ENCODE measurements around the gene PTP4A1.
A peak's percentile ranks its signal among the peaks of the same experiment; 100 is the strongest.

The PTP4A1 gene

DNA sequence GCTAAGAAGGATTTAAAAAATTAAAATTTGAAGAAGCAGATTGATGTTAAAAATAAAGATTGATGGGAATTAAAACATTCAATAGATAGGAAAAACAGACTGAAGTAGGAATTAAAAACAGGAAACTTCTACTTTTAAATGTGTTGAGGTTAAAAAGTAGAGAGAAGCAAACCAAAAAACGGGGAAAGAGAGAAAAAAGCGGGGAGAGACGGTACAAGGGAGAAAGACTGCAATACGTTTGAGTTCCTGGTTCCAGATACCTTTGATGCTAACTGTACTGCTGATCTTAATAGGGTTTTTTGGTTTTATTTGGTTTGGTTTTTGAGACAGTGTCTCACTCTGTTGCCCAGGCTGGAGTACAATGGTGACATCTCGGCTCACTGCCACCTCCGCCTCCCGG, 27.0 kb downstream of the PTP4A1 start:
- H3K27me3 ChIP-seq (ENCODE audit: insufficient read depth, low read length): no peaks in the 10 kb centered on the region

GRCh38 chr6:63600136-63600535, 27.9 kb downstream of the PTP4A1 start:
- Histone ChIP-seq H3K36me3 (ENCODE audit: insufficient read depth, low read length) (no peaks in the 10 kb centered on the region), H3K4me3 (ENCODE audit: low read length) (no peak overlapping the region), H3K9me3 (ENCODE audit: low read length) (no peaks in the 10 kb centered on the region), H3K27me3 (ENCODE audit: insufficient read depth, low read length) (no peaks in the 10 kb centered on the region), H2AFZ (ENCODE audit: low read depth, low read length) (no peak overlapping the region), H3K4me1 (ENCODE audit: insufficient read depth, low read length) (no peaks in the 10 kb centered on the region)

More for the DNA sequence above, 27.0 kb downstream of the PTP4A1 start:
- peak overlapping the region; percentile 83 for H2AFZ ChIP-seq (ENCODE audit: low read depth, low read length)
- no peaks in the 10 kb centered on the region for H3K4me1 ChIP-seq (ENCODE audit: insufficient read depth, low read length)
- no peaks in the 10 kb centered on the region for H3K9me3 ChIP-seq (ENCODE audit: low read length)
- H3K36me3 ChIP-seq (ENCODE audit: insufficient read depth, low read length): no peaks in the 10 kb centered on the region
- H3K4me3 ChIP-seq (ENCODE audit: low read length): peak overlapping the region; percentile 55

DNA sequence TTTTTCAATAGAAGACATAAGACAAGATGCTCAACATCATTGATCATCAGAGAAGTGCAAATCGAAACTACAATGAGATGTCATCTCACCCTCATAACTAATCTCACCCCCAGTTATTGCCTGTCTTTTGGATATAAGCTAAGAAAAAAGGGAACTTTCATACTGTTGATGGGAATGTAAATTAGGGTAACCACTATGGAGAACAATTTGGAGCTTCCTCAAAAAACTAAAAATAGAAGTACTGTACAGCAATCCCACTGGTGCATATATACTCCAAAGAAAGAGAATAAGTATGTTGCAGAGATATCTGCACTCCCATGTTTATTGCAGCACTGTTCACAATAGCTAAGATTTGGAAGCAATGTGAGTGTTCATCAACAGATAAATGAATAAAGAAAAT, 37.0 kb downstream of the PTP4A1 start:
- no peaks in the 10 kb centered on the region for H3K9me3 ChIP-seq (ENCODE audit: low read length)
- no peak overlapping the region for H2AFZ ChIP-seq (ENCODE audit: low read depth, low read length)
- H3K4me3 ChIP-seq (ENCODE audit: low read length): no peak overlapping the region
- H3K4me1 ChIP-seq (ENCODE audit: insufficient read depth, low read length): no peaks in the 10 kb centered on the region
- H3K27me3 ChIP-seq (ENCODE audit: insufficient read depth, low read length): no peaks in the 10 kb centered on the region
- H3K36me3 ChIP-seq (ENCODE audit: insufficient read depth, low read length): no peaks in the 10 kb centered on the region

DNA sequence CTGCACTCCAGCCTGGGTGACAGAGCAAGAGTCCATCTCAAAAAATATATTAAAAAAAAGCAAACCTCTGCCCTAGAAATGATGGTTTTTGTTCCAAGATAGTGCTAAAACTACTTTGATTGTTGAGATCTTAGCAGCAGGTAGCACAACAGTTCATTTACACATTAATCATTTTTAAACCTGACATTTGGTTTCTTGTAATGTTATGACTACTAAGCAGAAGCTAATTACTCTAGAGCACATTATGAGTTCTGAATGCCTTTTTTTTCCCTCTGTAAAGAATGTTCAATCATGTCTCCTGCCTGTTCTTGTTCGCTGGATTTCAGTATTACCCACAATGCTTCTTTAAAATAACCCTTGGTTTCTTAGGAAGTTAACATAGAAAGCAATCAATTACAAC, 38.7 kb downstream of the PTP4A1 start:
- no peak overlapping the region for H3K4me3 ChIP-seq (ENCODE audit: low read length)

GRCh38 chr6:63611560-63611959, 39.3 kb downstream of the PTP4A1 start:
- Histone ChIP-seq H3K4me1 (ENCODE audit: insufficient read depth, low read length) (no peaks in the 10 kb centered on the region), H3K27me3 (ENCODE audit: insufficient read depth, low read length) (no peaks in the 10 kb centered on the region), H3K9me3 (ENCODE audit: low read length) (no peaks in the 10 kb centered on the region), H2AFZ (ENCODE audit: low read depth, low read length) (no peak overlapping the region), H3K4me3 (ENCODE audit: low read length) (no peak overlapping the region), H3K36me3 (ENCODE audit: insufficient read depth, low read length) (no peaks in the 10 kb centered on the region)

More for the DNA sequence above, 38.7 kb downstream of the PTP4A1 start:
- H2AFZ ChIP-seq (ENCODE audit: low read depth, low read length): no peak overlapping the region
- H3K9me3 ChIP-seq (ENCODE audit: low read length): no peaks in the 10 kb centered on the region
- no peaks in the 10 kb centered on the region for H3K36me3 ChIP-seq (ENCODE audit: insufficient read depth, low read length)
- no peaks in the 10 kb centered on the region for H3K27me3 ChIP-seq (ENCODE audit: insufficient read depth, low read length)
- H3K4me1 ChIP-seq (ENCODE audit: insufficient read depth, low read length): no peaks in the 10 kb centered on the region

DNA sequence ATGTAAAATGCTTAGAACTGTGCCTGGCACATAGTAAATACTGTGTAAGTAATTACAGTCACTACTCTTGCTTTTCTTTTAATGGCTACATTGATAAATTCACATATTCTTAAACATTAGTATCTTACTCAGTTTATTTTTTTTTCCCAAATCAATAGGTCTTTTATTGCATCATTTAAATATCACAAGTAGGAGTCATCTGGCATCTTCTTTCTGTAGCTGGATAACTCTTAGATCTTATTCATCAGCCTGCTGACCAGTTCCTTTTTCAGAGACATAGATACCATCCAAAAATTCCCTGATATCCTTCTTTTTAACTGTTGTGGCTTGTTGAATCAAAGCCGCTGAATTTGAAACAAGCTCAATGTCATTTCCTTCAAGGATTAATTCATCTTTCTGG, 43.3 kb downstream of the PTP4A1 start:
- H2AFZ ChIP-seq (ENCODE audit: low read depth, low read length): no peak overlapping the region
- H3K27me3 ChIP-seq (ENCODE audit: insufficient read depth, low read length): no peaks in the 10 kb centered on the region
- H3K4me1 ChIP-seq (ENCODE audit: insufficient read depth, low read length): no peaks in the 10 kb centered on the region
- no peaks in the 10 kb centered on the region for H3K9me3 ChIP-seq (ENCODE audit: low read length)
- H3K4me3 ChIP-seq (ENCODE audit: low read length): no peak overlapping the region
- no peaks in the 10 kb centered on the region for H3K36me3 ChIP-seq (ENCODE audit: insufficient read depth, low read length)

Measured in neuron (in vitro differentiated cells).